22Rv1 (cell line): Measurements from ENCODE around the gene TAGLN3.

Experiments used
- ZFX ChIP-seq: fragments of 450-650 bp; IDR thresholded peaks from 2 replicates; pipeline ENCODE4 v1.6.1; 2017; ENCODE audit warnings: antibody characterized with exemption, borderline replicate concordance
- TF ChIP-seq, protein P1 (sequence below): fragments of 450-650 bp; IDR thresholded peaks from 2 replicates; pipeline ENCODE4 v1.5.1; 2017; ENCODE audit warnings: mild to moderate bottlenecking

DNA sequence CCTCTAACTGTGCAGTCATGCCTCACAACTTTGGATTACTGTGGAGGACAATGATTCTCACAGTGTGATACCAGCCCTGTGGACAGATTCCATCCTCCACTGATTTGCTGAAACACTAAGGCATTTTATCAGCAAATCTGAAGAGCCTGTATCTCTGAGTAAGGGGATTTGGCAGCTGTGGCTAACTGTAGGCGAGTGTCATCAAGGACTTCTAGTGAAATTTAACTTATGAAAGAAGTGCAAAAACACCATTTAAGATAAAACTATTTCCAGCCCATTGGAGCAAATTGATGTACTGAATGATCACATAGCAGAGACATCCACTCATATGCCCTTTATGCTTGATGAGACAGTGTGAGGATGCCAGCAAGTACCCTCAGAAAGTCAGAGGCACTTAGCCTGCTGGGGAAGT is 22.0 kb downstream of the TAGLN3 start:
- TF ChIP-seq, protein P1, sequence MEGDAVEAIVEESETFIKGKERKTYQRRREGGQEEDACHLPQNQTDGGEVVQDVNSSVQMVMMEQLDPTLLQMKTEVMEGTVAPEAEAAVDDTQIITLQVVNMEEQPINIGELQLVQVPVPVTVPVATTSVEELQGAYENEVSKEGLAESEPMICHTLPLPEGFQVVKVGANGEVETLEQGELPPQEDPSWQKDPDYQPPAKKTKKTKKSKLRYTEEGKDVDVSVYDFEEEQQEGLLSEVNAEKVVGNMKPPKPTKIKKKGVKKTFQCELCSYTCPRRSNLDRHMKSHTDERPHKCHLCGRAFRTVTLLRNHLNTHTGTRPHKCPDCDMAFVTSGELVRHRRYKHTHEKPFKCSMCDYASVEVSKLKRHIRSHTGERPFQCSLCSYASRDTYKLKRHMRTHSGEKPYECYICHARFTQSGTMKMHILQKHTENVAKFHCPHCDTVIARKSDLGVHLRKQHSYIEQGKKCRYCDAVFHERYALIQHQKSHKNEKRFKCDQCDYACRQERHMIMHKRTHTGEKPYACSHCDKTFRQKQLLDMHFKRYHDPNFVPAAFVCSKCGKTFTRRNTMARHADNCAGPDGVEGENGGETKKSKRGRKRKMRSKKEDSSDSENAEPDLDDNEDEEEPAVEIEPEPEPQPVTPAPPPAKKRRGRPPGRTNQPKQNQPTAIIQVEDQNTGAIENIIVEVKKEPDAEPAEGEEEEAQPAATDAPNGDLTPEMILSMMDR = no peak
- TF ChIP-seq ZFX = no peak
